ENCODE data around the gene MTX1. TPM values are rescaled to one million over a fixed set of nuclear protein-coding genes. Genes with fewer than 3 reads are reported as not detected.

The MTX1 gene
- total and polyA plus RNA-seq, 2 of the 4 experiments (the other 2 are of a cell fraction): 67.2 to 73.7 TPM

- intact Hi-C loops (cut with micrococcal nuclease): loop anchor here (10.0 kb wide), 2 partner anchors 125 to 395 kb away; partner anchors contain the start of gene RUSC1
- 60% methylated on average over 1 of the region's 4 CpGs; no CpG with 5 or more reads in 1 of the 2 experiments for WGBS, 2 experiments (ENCODE audit: extremely low coverage in 2 of 2, insufficient read length in 1 of 2)
- H3K4me1 ChIP-seq (ENCODE audit: control insufficient read depth, insufficient read depth, low read length): peaks cover 6% of the 10 kb centered on the region; the same call in 1 of the 2 replicates
- H4K5ac ChIP-seq (ENCODE audit: low read depth, low read length): no peak overlapping the region
- dilution Hi-C loops (cut with HindIII; ENCODE audit: low sequenced_read_pairs, unreplicated experiment): no loop called here
- no peak overlapping the region for H2BK20ac ChIP-seq (ENCODE audit: low read depth, low read length)
- no peak overlapping the region for H3K4ac ChIP-seq (ENCODE audit: low read depth, low read length)
- peaks cover 13 to 30% of the 10 kb centered on the region in 2 experiments; a peak in 3 of 4 replicates for H3K79me1 ChIP-seq (ENCODE audit: low read depth in 1 of 2, low read length in 2 of 2)
- in situ Hi-C loops (cut with MboI; ENCODE audit: low sequenced_read_pairs): no loop called here
- peaks cover 28% of the 10 kb centered on the region for H3K36me3 ChIP-seq (ENCODE audit: control insufficient read depth, insufficient read depth, low read length)
- no peak overlapping the region for H3K14ac ChIP-seq (replicated peaks; ENCODE audit: low read depth, low read length)
- DNase-seq (no peak), ATAC-seq (ENCODE audit: low read depth) (no peak)
- H3K56ac ChIP-seq (ENCODE audit: extremely low read depth, insufficient read depth, low read length): no peak overlapping the region
- no peak overlapping the region for H3K23ac ChIP-seq (ENCODE audit: low read depth, low read length)
- H3K9me1 ChIP-seq (ENCODE audit: insufficient read depth, low read length): peaks cover 15% of the 10 kb centered on the region; the same call in 1 of the 2 replicates
- H3K4me3 ChIP-seq (ENCODE audit: insufficient read depth, low read depth, low read length): no peak overlapping the region
- no peaks in the 10 kb centered on the region for H3K9me3 ChIP-seq (ENCODE audit: control insufficient read depth, insufficient read depth, low read length)
- no peak overlapping the region for H4K8ac ChIP-seq (ENCODE audit: low read depth in 2 of 2, low read length in 2 of 2)
- no peak overlapping the region for H2AFZ ChIP-seq (replicated peaks; ENCODE audit: low read length, poor library complexity)
- no peak overlapping the region for H2AK9ac ChIP-seq (replicated peaks; ENCODE audit: low read depth, low read length, poor library complexity)
- H3K18ac ChIP-seq (ENCODE audit: low read depth, low read length): no peak overlapping the region
- H3K4me2 ChIP-seq (ENCODE audit: low read depth, low read length): no peak overlapping the region
- H3K27me3 ChIP-seq (ENCODE audit: control insufficient read depth, insufficient read depth, low read length): no peaks in the 10 kb centered on the region
- H4K20me1 ChIP-seq (ENCODE audit: insufficient read depth, low read length): no peaks in the 10 kb centered on the region
- H3K9ac ChIP-seq (ENCODE audit: low read depth, low read length): no peak overlapping the region
- H3K27ac ChIP-seq (ENCODE audit: insufficient read depth, low read length): no peak overlapping the region
- no TSS peak for BruUV-seq (replicated peaks)
- CTCF ChIA-PET: no interaction called here
- TF ChIP-seq NFE2L2 (IDR thresholded peaks at IDR 0.05; ENCODE audit: low read depth, low read length) (no peak), RFX5 (IDR thresholded peaks at IDR 0.05; ENCODE audit: low read depth, low read length) (no peak), MXI1 (IDR thresholded peaks at IDR 0.05; ENCODE audit: borderline replicate concordance, low read depth, low read length) (no peak), USF2 (IDR thresholded peaks at IDR 0.05; ENCODE audit: low read depth, low read length) (no peak), BHLHE40 (IDR thresholded peaks at IDR 0.05; ENCODE audit: low read depth, low read length) (no peak), MAFK (IDR thresholded peaks at IDR 0.05; ENCODE audit: low read depth, low read length) (no peak), RCOR1 (IDR thresholded peaks at IDR 0.05; ENCODE audit: insufficient replicate concordance, low read length) (no peak), CHD1 (IDR thresholded peaks at IDR 0.05; ENCODE audit: low read depth, low read length) (no peak), RAD21 (IDR thresholded peaks at IDR 0.05; ENCODE audit: low read length) (no peak), POLR2A (IDR thresholded peaks at IDR 0.05; ENCODE audit: low read depth, low read length) (no peak), SMC3 (IDR thresholded peaks at IDR 0.05; ENCODE audit: low read depth, low read length) (no peak), CEBPB (IDR thresholded peaks at IDR 0.05; ENCODE audit: low read depth, low read length) (no peak)
- H4K91ac ChIP-seq (ENCODE audit: insufficient read depth, low read depth, low read length): no peak overlapping the region
- no peak overlapping the region for H2AK5ac ChIP-seq (ENCODE audit: low read depth, low read length)
- H2BK120ac ChIP-seq (ENCODE audit: low read depth, low read length): no peak overlapping the region
- H2BK5ac ChIP-seq (ENCODE audit: low read depth, low read length, poor library complexity, severe bottlenecking): no peak overlapping the region
- no peak overlapping the region for H2BK15ac ChIP-seq (ENCODE audit: low read depth, low read length)
- POLR2A ChIA-PET (ENCODE audit: unreplicated experiment): no interaction called here
Observed at GRCh38 chr1:155199792-155200191, 8.7 kb upstream of the MTX1 start.
